ENCODE results near the gene NODAL.

GRCh38 chr10:70487824-70488223, 46.3 kb upstream of the NODAL start:
- TF ChIP-seq CTCF (IDR thresholded peaks at IDR 0.05; ENCODE audit: poor library complexity, severe bottlenecking) (no peak), EZH2 (IDR thresholded peaks at IDR 0.05; ENCODE audit: borderline replicate concordance, insufficient read depth, low read length, poor library complexity, severe bottlenecking) (no peak), RAD21 (conservative IDR thresholded peaks at IDR 0.05) (no peak), POLR2AphosphoS5 (IDR thresholded peaks at IDR 0.05) (no peak)

All from neural cell (in vitro differentiated cells).